DOHH2 (cell line): ENCODE measurements around the gene AGRN.

Experiments
- EZH2phosphoT487 ChIP-seq: fragments of 200-600 bp; sonication (generic); IDR thresholded peaks from 2 replicates; pipeline ENCODE4 v1.6.1; 2017; ENCODE audit warnings: borderline replicate concordance, mild to moderate bottlenecking, antibody characterized with exemption, low read length, moderate library complexity, mixed read lengths
- TF ChIP-seq, protein P1 (sequence below): fragments of 200-600 bp; sonication (generic); IDR thresholded peaks from one replicate; pipeline ENCODE4 v1.5.1; 2014; ENCODE audit warnings: antibody characterized with exemption, mild to moderate bottlenecking, low read depth, low read length; ENCODE audit not compliant: poor library complexity, severe bottlenecking

DNA sequence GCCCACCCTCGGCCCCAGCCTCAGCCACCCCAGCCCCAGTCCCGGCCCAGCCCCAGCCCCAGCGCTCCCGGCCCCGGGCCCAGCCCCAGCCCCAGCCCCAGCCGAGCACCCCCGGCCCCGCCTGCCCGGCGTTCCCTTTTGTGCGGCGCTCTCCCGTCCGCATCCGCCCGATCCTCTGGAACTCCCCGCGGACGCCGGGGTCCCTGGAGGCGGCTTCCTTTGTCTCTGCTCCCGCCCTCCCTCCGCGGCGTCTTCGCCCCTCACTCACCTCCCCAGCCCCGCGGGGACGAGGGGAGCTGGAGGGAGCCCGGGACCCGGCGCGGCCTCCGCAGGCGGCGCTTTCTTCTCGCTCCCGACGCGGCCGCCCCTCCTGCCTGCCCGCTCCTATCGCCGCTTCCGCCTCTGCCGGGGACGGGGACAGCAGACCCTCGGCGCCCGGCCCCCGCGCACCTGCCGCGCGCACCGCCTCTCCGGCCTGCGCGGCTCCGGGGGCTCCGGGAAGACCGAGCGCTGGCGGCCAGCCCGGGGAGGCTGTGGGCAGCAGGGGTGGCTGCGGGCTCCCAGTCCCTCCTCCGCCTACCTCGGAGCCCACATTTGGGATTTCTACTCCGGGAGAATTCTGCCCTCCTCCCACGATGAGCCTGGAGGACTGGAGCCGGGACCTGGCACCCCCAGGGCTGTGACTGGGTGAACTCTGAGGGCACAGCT lies 14.0 kb downstream of the AGRN start:
- TF ChIP-seq, protein P1, sequence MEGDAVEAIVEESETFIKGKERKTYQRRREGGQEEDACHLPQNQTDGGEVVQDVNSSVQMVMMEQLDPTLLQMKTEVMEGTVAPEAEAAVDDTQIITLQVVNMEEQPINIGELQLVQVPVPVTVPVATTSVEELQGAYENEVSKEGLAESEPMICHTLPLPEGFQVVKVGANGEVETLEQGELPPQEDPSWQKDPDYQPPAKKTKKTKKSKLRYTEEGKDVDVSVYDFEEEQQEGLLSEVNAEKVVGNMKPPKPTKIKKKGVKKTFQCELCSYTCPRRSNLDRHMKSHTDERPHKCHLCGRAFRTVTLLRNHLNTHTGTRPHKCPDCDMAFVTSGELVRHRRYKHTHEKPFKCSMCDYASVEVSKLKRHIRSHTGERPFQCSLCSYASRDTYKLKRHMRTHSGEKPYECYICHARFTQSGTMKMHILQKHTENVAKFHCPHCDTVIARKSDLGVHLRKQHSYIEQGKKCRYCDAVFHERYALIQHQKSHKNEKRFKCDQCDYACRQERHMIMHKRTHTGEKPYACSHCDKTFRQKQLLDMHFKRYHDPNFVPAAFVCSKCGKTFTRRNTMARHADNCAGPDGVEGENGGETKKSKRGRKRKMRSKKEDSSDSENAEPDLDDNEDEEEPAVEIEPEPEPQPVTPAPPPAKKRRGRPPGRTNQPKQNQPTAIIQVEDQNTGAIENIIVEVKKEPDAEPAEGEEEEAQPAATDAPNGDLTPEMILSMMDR = no peak
- peak; percentile 74; the same call in 1 of the 2 replicates for TF ChIP-seq EZH2phosphoT487
